OCI-LY7 (cell line): ENCODE data around the gene PPY. TPM values are rescaled to one million over a fixed set of nuclear protein-coding genes. Genes with fewer than 3 reads are reported as not detected.

Source experiments
- BruUV-seq: library from RNA; stranded (reverse); fragments of 400-500 nt; replicated peaks from 2 replicates; lab custom pipeline; 2021; lab: Mats Ljungman, UMichigan
- CTCF ChIA-PET: fragments of 300-600 bp; sonication (Branson Sonifier 250); formaldehyde crosslinking; loops from one replicate; lab custom pipeline; 2022; ENCODE audit warnings: antibody characterized with exemption; ENCODE audit not compliant: unreplicated experiment; lab: Charles Lee
- POLR2A ChIA-PET: fragments of 300-600 bp; sonication (Branson Sonifier 250); formaldehyde crosslinking; loops from one replicate; lab custom pipeline; 2022; ENCODE audit warnings: antibody characterized with exemption; lab: Charles Lee
- DNase-seq: peaks from one replicate; pipeline ENCODE4 v3.0.0-alpha.2; 2015; ENCODE audit warnings: low spot score
- H2AFZ ChIP-seq: fragments of 200-600 bp; sonication (generic), shearing (Covaris generic); 2 replicates; pipeline ENCODE4 v1.6.1; 2014; ENCODE audit warnings: mild to moderate bottlenecking, antibody characterized with exemption, low read length, moderate library complexity
- H3K27ac ChIP-seq: fragments of 200-600 bp; sonication (generic); 2 replicates; pipeline ENCODE4 v1.5.1; 2014; ENCODE audit warnings: mixed run types, low read depth, mild to moderate bottlenecking, moderate library complexity, low read length, inconsistent platforms; ENCODE audit not compliant: poor library complexity, severe bottlenecking
- H3K36me3 ChIP-seq: fragments of 200-600 bp; sonication (generic); 2 replicates; pipeline ENCODE4 v1.6.1; 2014; ENCODE audit warnings: mild to moderate bottlenecking, antibody characterized with exemption, low read length, moderate library complexity, mixed read lengths; ENCODE audit not compliant: insufficient read depth
- H3K4me1 ChIP-seq: fragments of 200-600 bp; sonication (generic); 2 replicates; pipeline ENCODE4 v1.5.1; 2014; ENCODE audit warnings: mild to moderate bottlenecking, low read length; ENCODE audit not compliant: insufficient read depth, poor library complexity, severe bottlenecking
- H3K4me2 ChIP-seq: fragments of 200-600 bp; sonication (generic); 2 replicates; pipeline ENCODE4 v1.6.1; 2014; ENCODE audit warnings: mild to moderate bottlenecking, low read length
- H3K4me3 ChIP-seq: fragments of 200-600 bp; sonication (generic); 2 replicates; pipeline ENCODE4 v1.5.1; 2014; ENCODE audit warnings: mild to moderate bottlenecking, low read depth, low read length; ENCODE audit not compliant: poor library complexity, severe bottlenecking
- H3K79me2 ChIP-seq: fragments of 200-600 bp; sonication (generic); 2 replicates; pipeline ENCODE4 v1.6.1; 2016; ENCODE audit warnings: low read depth, mild to moderate bottlenecking, low read length, moderate library complexity, mixed read lengths; ENCODE audit not compliant: insufficient read depth
- H3K9me2 ChIP-seq: fragments of 200-600 bp; sonication (generic); 2 replicates; pipeline ENCODE4 v1.6.1; 2016; ENCODE audit warnings: mild to moderate bottlenecking, low read length, mixed read lengths; ENCODE audit not compliant: insufficient read depth
- H3K9me3 ChIP-seq: fragments of 200-600 bp; sonication (generic); 2 replicates; pipeline ENCODE4 v1.6.1; 2014; ENCODE audit warnings: mild to moderate bottlenecking, mixed run types, low read length, mixed read lengths
- H4K20me1 ChIP-seq: fragments of 200-600 bp; sonication (generic); 2 replicates; pipeline ENCODE4 v1.6.1; 2014; ENCODE audit warnings: mild to moderate bottlenecking, antibody characterized with exemption, low read length, moderate library complexity, mixed read lengths; ENCODE audit not compliant: insufficient read depth
- CTCF ChIP-seq: fragments of 200-600 bp; sonication (generic); conservative IDR thresholded peaks from 2 replicates; pipeline ENCODE4 v1.5.1; 2014; ENCODE audit warnings: mild to moderate bottlenecking, antibody characterized with exemption, low read length, moderate library complexity, mixed read lengths
- EZH2phosphoT487 ChIP-seq: fragments of 200-600 bp; sonication (generic); IDR thresholded peaks from 2 replicates; pipeline ENCODE4 v1.6.1; 2018; ENCODE audit warnings: low read depth, borderline replicate concordance, mild to moderate bottlenecking, mixed run types, antibody characterized with exemption, low read length, moderate library complexity, mixed read lengths
- intact Hi-C: fragments of 100-400 bp; cut with micrococcal nuclease; formaldehyde crosslinking; loops from one replicate; pipeline ENCODE4 v1.10.0; 2022; ENCODE audit not compliant: unreplicated experiment
- total RNA-seq, 2 experiments: library from RNA; depleted of rRNA in 1 of 2; stranded (reverse); fragments of >200 nt in 1 of 2; shearing (Covaris generic) in 1 of 2; gene quantifications; 2 replicates each; pipeline ENCODE4 v1.2.3, GENCODE V29; 2014 to 2022

Gene PPY
- total RNA-seq, 2 experiments from 2014 or later: not detected

- Histone ChIP-seq H3K9me2 (no peaks in the 10 kb centered on the region), H4K20me1 (no peaks in the 10 kb centered on the region), H3K4me1 (peaks cover 7% of the 10 kb centered on the region), H3K79me2 (no peaks in the 10 kb centered on the region), H3K36me3 (no peaks in the 10 kb centered on the region), H2AFZ (no peak overlapping the region), H3K4me3 (no peak overlapping the region), H3K27ac (no peak overlapping the region), H3K4me2 (no peak overlapping the region), H3K9me3 (no peaks in the 10 kb centered on the region)
- intact Hi-C loops: no loop called here
- no TSS peak for BruUV-seq
- ChIA-PET POLR2A (no interaction called here), CTCF (no interaction called here)
- DNase-seq: no peak
- TF ChIP-seq CTCF (no peak), EZH2phosphoT487 (no peak)
These were observed 21.7 kb downstream of the PPY start for GRCh38 chr17:43920500-43921095.

- H3K9me3 ChIP-seq: no peaks in the 10 kb centered on the region
- no peaks in the 10 kb centered on the region for H3K79me2 ChIP-seq
- ChIA-PET POLR2A (no interaction called here), CTCF (no interaction called here)
- intact Hi-C loops: no loop called here
- no peaks in the 10 kb centered on the region for H4K20me1 ChIP-seq
- H3K9me2 ChIP-seq: no peaks in the 10 kb centered on the region
- H3K4me1 ChIP-seq: peaks cover 7% of the 10 kb centered on the region
- no peak for DNase-seq
- H3K4me2 ChIP-seq: no peak overlapping the region
- H2AFZ ChIP-seq: no peak overlapping the region
- no peak overlapping the region for H3K27ac ChIP-seq
- no peak for TF ChIP-seq EZH2phosphoT487
- TF ChIP-seq CTCF: no peak
- no peak overlapping the region for H3K4me3 ChIP-seq
- no peaks in the 10 kb centered on the region for H3K36me3 ChIP-seq
- BruUV-seq: no TSS peak
These were observed 24.3 kb downstream of the PPY start for GRCh38 chr17:43918026-43918389.

- no peaks in the 10 kb centered on the region for H3K9me2 ChIP-seq
- intact Hi-C loops: no loop called here
- H3K36me3 ChIP-seq: no peaks in the 10 kb centered on the region
- no peaks in the 10 kb centered on the region for H3K79me2 ChIP-seq
- 0 out of 2 replicates have a peak overlapping the region, but pooled peaks have one; percentile 18 for H3K4me2 ChIP-seq
- H4K20me1 ChIP-seq: no peaks in the 10 kb centered on the region
- DNase-seq: no peak
- H3K4me3 ChIP-seq: no peak overlapping the region
- peak overlapping the region; percentile 32; the same call in 1 of the 2 replicates for H2AFZ ChIP-seq
- H3K4me1 ChIP-seq: peaks cover 7% of the 10 kb centered on the region
- ChIA-PET CTCF (no interaction called here), POLR2A (no interaction called here)
- BruUV-seq: no TSS peak
- H3K9me3 ChIP-seq: no peaks in the 10 kb centered on the region
- TF ChIP-seq EZH2phosphoT487: no peak
- peak; percentile 23; the same call in 1 of the 2 replicates for TF ChIP-seq CTCF
- no peak overlapping the region for H3K27ac ChIP-seq
These were observed 24.8 kb downstream of the PPY start for GRCh38 chr17:43917348-43918025.
